Natural killer cell treated with Interleukin-12 subunit alpha and Interleukin-12 subunit beta and Interleukin-15 and Interleukin-18, amount 100 ng/mL, for 72 hours (primary cell): ENCODE data around the gene HIVEP2. TPM values are rescaled to one million over a fixed set of nuclear protein-coding genes. Genes with fewer than 3 reads are reported as not detected.
A peak's percentile ranks its signal among the peaks of the same experiment; 100 is the strongest.

Experiments used
- ATAC-seq, 2 donors: fragments of 150-1000 bp; cut with Tn5 transposase in 1 of 2; sonication (Bioruptor Pico), chemical (Tn5 transposase) in 1 of 2; 2 replicates each; pipeline ENCODE4 v1.10.0; 2021
- DNase-seq: peaks from one replicate; pipeline ENCODE4 v3.0.0; 2022; ENCODE audit warnings: low spot score
- H3K27ac Mint-ChIP-seq, 2 donors: 1 replicate in 1 of 2; 2 replicates in 1 of 2; pipeline ENCODE4 v1.8.0; 2022; ENCODE audit warnings: mixed read lengths in 2 of 2, mild to moderate bottlenecking in 1 of 2, moderate library complexity in 1 of 2
- H3K27me3 Mint-ChIP-seq, 2 donors: 1 replicate in 1 of 2; 2 replicates in 1 of 2; pipeline ENCODE4 v1.8.0; 2022; ENCODE audit warnings: mixed read lengths in 2 of 2
- H3K36me3 Mint-ChIP-seq: one replicate; pipeline ENCODE4 v1.8.0; 2022; ENCODE audit warnings: mixed read lengths
- H3K4me1 Mint-ChIP-seq, 2 donors: 1 replicate in 1 of 2; 2 replicates in 1 of 2; pipeline ENCODE4 v1.8.0; 2022; ENCODE audit warnings: low read depth in 2 of 2, mixed read lengths in 2 of 2, mild to moderate bottlenecking in 1 of 2
- H3K4me3 Mint-ChIP-seq: one replicate; pipeline ENCODE4 v1.8.0; 2022; ENCODE audit warnings: mixed read lengths
- H3K9me3 Mint-ChIP-seq: 2 replicates; pipeline ENCODE4 v1.8.0; 2022; ENCODE audit warnings: mixed read lengths
- total RNA-seq, 2 donors: library from RNA; stranded (reverse); gene quantifications; one replicate each; pipeline ENCODE4 v1.2.3, GENCODE V29; 2022

The HIVEP2 gene
- total RNA-seq, 2 donors from 2014 or later = 45.7 to 58.1 TPM

DNA sequence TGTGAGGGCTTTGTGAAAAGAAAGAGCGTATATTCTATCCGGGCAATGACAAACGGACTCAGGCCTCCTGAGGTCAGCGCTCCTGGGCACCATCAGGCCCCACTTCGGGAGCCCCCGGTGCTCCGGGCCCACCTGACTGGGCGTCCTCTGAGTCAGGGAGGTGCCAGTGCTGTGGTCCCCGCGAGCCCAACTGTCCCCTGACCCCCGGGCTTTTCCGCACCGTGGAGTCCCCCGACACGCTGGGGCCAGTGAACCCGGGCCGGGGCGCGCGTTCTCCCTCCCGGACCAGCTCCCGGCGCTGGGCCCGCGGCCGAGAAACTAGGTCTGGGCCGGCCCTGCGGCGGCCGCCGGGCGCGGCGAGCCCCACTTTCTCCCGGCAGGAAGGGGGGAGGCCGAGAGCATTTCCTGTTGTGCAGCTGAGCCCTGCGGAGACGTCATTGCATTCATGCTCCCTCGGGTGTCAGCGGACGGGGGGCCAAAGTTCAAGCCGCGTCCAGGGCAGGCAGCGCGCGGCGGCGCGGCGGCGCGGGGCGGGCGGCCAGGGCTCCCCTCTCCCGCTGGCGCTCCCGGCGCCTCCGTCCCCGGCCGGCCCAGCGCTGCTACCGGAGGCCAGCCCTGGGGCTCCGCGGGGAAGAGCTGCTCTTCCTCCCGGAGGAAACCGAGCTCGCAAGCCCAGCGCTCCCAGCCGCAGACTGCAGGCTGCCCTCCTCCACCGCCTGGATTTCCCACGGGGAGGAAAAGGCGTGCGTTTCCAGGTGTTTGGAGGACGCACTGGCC is 18.3 kb downstream of the HIVEP2 start:
- no peaks in the 10 kb centered on the region for H3K36me3 Mint-ChIP-seq
- peak overlapping the region; percentile 87 for H3K4me3 Mint-ChIP-seq
- peaks cover 35 to 47% of the 10 kb centered on the region in 2 donors for H3K4me1 Mint-ChIP-seq
- H3K9me3 Mint-ChIP-seq = no peaks in the 10 kb centered on the region
- H3K27me3 Mint-ChIP-seq = no peaks in the 10 kb centered on the region
- ATAC-seq (peak; percentile 97), DNase-seq (peak; percentile 90)
- H3K27ac Mint-ChIP-seq = peak overlapping the region; percentile 93 to 98

DNA sequence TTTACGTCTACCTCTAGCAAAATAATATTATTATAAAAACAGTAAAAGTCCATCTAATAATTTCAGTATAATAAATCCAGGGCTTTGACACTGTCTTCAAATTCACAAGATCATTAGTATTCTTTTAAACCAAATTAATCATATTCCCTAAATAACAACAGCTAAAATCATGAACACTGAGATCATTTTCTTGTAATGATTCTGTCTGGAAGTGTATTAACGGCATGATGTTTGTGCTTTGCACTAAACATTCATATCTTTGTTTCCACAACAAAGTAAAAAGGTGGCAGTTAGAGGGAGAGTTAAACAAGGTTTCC is 18.8 kb downstream of the HIVEP2 start:
- no peaks in the 10 kb centered on the region for H3K9me3 Mint-ChIP-seq

DNA sequence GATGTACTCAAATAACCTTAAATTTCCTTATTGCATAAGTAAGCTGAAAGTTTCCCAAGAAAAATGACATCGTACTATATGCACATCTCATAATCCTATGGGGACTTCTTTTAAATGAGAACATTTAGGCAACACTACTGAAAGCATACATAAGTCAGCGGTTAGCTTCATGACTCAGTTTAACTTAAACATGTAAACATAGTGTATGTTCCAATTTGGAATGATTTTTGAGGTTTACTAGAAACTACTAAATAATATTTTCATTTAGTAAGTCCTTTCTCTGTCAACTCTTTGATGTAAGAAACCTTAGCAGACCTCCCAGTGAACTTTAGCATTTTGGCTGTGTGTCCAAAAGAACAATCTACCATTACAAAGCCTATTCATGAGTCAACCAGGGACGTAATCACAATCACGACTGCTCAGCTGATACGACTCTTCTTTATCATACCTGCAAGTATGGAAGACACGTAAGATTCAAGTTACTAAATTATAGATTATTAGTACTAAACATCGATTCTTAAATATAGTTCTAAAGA is 19.3 kb downstream of the HIVEP2 start:
- Mint-ChIP-seq H3K4me3 (peak overlapping the region; percentile 87), H3K36me3 (no peaks in the 10 kb centered on the region), H3K27me3 (no peaks in the 10 kb centered on the region), H3K27ac (peak overlapping the region; percentile 93 to 98), H3K9me3 (no peaks in the 10 kb centered on the region), H3K4me1 (peaks cover 33 to 48% of the 10 kb centered on the region in 2 donors)
- no peak for ATAC-seq
- no peak for DNase-seq

More for the DNA sequence above, 18.8 kb downstream of the HIVEP2 start:
- ATAC-seq (no peak), DNase-seq (no peak)
- H3K4me1 Mint-ChIP-seq = peaks cover 33 to 46% of the 10 kb centered on the region in 2 donors
- peak overlapping the region; percentile 93 to 98 for H3K27ac Mint-ChIP-seq
- H3K4me3 Mint-ChIP-seq = peak overlapping the region; percentile 87
- no peaks in the 10 kb centered on the region for H3K36me3 Mint-ChIP-seq
- no peaks in the 10 kb centered on the region for H3K27me3 Mint-ChIP-seq

DNA sequence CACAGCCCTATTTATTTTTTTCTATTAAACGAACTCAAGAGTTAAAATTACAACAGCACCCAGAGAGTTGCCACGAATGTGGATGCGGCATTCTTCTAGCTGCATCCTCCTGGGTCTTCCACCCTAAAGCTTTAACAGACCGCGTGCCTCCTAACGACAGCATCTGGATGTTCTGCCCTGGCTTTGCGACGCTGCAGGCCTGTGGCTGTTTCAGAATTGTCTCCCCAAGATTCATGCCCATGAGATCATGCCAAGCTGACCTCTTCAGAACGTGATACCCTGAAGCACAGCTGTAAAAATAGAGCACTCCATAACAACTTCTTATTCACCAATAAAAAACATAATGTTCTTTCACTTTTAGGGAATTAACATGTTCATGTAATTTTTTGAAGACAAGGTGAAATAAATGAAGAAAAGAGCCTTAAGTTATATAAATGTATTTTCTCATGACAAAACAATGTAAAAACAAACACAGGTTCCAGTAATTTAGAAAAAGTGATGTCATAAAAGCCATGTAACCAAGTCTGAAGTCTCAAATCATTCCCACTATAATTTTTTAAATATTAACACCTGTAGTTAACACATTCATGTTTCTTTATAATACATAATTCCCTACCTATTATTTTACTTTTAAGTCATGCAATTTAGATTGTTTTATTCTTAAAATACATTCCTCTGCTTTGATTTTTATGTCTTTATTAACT is 26.5 kb downstream of the HIVEP2 start:
- DNase-seq (no peak), ATAC-seq (no peak)
- Mint-ChIP-seq H3K27me3 (no peaks in the 10 kb centered on the region), H3K4me3 (no peak overlapping the region), H3K27ac (peak overlapping the region in 1 of 2 donors; percentile 58), H3K36me3 (no peaks in the 10 kb centered on the region), H3K4me1 (peaks cover 36 to 48% of the 10 kb centered on the region in 2 donors), H3K9me3 (no peaks in the 10 kb centered on the region)

DNA sequence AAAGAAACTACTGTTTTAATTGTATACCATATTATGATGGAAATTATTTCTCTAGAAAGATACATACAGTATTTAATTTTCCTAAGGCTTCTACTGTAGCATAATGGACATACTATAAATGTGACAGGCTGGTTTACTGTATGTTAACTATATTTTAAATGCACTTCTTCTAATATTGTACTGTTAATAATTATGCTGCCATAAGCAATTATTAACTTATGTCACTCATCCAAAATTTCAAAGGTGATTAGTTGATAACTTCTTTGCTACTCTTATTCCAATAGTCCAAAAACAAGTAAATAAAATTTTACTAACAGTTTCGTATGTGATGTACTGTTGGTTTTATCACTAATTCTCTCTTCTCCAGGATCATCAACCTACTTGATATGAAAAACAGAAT is 28.1 kb downstream of the HIVEP2 start:
- H3K27ac Mint-ChIP-seq = peak overlapping the region; percentile 96
- DNase-seq (no peak), ATAC-seq (no peak)
- H3K36me3 Mint-ChIP-seq = peaks cover 5% of the 10 kb centered on the region
- no peak overlapping the region for H3K4me3 Mint-ChIP-seq
- no peaks in the 10 kb centered on the region for H3K27me3 Mint-ChIP-seq
- peaks cover 48 to 62% of the 10 kb centered on the region in 2 donors for H3K4me1 Mint-ChIP-seq
- H3K9me3 Mint-ChIP-seq = no peaks in the 10 kb centered on the region

DNA sequence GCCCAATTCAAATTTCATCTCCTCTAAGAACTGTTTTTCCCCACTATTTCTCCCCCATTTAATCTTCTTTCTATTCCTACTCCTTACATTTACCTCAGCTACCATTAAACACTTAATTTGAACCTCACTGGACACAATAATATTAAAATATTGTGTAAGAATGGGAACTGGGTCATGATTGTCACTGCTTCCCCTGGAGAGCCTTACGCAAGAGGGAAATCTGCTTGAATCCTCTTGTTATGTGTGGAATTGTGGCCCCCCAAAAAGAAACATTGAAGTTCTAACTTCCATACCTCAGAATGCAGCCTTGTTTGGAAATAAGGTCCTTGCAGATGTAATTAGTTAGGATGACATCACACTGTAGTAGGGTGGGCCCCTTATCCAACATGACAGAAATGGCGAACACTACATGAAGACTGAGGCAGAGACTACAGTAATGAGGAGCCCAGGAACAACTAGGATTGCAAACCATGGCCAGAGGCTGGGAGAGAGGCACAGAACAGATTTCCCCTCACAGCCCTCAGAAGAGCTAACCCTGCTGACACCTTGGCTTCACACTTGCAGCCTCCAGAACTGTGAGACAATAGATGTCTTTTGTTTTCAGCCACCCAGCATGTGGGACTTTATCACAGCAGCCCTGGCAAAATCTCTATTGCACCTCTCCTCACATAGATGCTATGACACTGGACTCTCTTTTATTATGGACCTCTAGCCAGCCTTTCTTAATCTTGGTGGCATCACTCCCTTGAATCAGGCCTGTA is 29.9 kb downstream of the HIVEP2 start:
- ATAC-seq (peak; percentile 71 to 77), DNase-seq (peak; percentile 80)
- no peaks in the 10 kb centered on the region for H3K9me3 Mint-ChIP-seq
- peaks cover 49 to 57% of the 10 kb centered on the region in 2 donors for H3K4me1 Mint-ChIP-seq
- H3K27me3 Mint-ChIP-seq = no peaks in the 10 kb centered on the region
- H3K36me3 Mint-ChIP-seq = peaks cover 5% of the 10 kb centered on the region
- H3K27ac Mint-ChIP-seq = peak overlapping the region; percentile 96
- H3K4me3 Mint-ChIP-seq = peak overlapping the region; percentile 57

DNA sequence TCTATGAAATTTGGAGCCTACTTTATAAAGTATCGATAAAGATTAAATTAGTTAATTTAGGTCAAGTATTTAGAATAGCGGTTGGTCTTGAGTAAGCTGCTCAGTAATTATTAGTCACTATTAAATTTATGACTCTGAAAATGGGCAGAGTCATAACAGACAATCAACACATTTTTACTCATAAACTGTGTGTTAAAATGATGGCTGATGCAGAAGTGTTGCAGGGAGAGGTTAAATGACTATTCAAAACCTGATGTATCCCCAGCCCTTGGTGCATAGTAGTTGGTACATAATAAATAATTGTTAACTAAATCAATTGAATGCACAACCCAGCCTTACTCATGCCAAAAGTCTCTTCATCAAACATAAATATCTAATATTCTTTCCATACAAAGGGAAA is 30.6 kb downstream of the HIVEP2 start:
- Mint-ChIP-seq H3K4me3 (peak overlapping the region; percentile 83), H3K4me1 (peaks cover 53 to 60% of the 10 kb centered on the region in 2 donors), H3K27ac (peak overlapping the region; percentile 96), H3K27me3 (no peaks in the 10 kb centered on the region), H3K36me3 (peaks cover 5% of the 10 kb centered on the region), H3K9me3 (no peaks in the 10 kb centered on the region)
- peak in 1 of 2 donors; percentile 52 for ATAC-seq
- no peak for DNase-seq

DNA sequence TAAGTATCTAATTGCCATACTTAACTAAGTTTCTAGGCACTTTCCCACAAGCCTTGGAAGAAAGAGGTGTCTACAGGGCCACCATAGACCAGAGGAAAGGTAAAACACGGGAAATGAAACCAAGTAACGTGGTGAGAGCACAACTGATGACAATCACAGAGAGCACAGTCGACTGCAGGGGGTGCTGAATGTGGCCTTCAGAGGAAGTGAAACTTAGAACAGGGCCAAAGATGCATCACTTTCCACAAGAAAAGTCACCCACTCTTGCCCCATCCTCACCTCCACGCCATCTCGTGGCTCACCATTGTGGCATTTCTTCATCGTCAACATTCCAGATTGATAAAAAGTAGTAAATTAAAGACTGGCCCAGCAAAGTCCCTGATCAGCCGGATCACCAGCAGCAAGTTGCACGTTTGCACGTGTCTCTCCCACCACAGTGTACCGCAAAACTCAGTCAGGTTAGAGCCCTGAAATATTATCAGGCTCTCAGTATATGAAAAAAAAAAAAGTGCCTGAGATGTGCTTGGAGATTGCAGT is 31.4 kb downstream of the HIVEP2 start:
- Mint-ChIP-seq H3K4me1 (peaks cover 50 to 56% of the 10 kb centered on the region in 2 donors), H3K27me3 (no peaks in the 10 kb centered on the region), H3K4me3 (peak overlapping the region; percentile 83), H3K36me3 (peaks cover 5% of the 10 kb centered on the region), H3K9me3 (no peaks in the 10 kb centered on the region), H3K27ac (peak overlapping the region; percentile 96)
- DNase-seq (peak; percentile 84), ATAC-seq (peak; percentile 89 to 90)

DNA sequence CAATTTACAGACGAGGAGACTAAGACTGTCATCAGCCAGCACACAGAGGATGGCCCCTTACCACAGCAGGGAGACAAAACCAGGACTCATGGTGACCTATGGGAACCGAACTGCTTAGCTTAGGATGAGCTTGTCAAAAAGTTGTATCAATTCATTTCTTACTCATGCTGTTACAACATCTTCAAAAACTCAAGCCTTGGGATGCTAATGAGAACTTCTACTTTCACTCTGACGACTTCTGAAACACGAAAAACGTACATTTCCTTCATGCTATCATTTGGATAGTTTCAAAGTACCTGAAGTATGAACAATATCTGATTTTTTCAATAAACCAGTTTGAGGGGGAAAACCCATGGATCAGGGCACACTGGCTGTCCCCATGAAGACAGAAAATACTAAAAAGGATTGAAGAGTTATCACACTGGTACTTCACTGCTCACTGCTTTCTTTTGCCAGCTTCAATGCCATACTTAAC is 31.9 kb downstream of the HIVEP2 start:
- ATAC-seq (peak; percentile 67 to 84), DNase-seq (no peak)
- H3K36me3 Mint-ChIP-seq = peaks cover 9% of the 10 kb centered on the region

DNA sequence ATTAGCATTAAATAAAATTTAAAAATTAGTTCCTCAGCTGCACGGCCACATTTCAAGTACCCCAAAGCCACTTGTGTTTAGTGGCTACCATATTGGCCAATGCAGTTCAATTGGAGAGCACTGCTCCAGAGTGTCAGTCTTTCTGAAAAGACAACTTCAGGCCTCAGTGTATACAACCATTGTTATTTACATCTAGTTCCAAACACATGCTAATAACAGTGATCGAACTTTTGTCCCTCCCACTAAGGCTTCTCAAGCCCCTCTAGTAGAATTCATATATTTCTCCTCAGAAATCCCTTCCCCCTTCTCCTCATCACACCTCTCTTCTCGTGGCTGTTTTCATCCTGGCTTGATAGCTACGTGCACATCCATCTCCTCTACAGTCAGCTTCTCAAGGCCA is 32.9 kb downstream of the HIVEP2 start:
- H3K4me1 Mint-ChIP-seq = peaks cover 61 to 70% of the 10 kb centered on the region in 2 donors
- H3K9me3 Mint-ChIP-seq = peaks cover 4% of the 10 kb centered on the region
- H3K36me3 Mint-ChIP-seq = peaks cover 15% of the 10 kb centered on the region
- no peaks in the 10 kb centered on the region for H3K27me3 Mint-ChIP-seq
- ATAC-seq (no peak), DNase-seq (no peak)
- H3K4me3 Mint-ChIP-seq = peak overlapping the region; percentile 83
- H3K27ac Mint-ChIP-seq = peak overlapping the region; percentile 96

More for the DNA sequence above, 31.9 kb downstream of the HIVEP2 start:
- H3K4me3 Mint-ChIP-seq = peak overlapping the region; percentile 83
- H3K4me1 Mint-ChIP-seq = peaks cover 52 to 60% of the 10 kb centered on the region in 2 donors
- H3K27ac Mint-ChIP-seq = peak overlapping the region; percentile 96
- H3K27me3 Mint-ChIP-seq = no peaks in the 10 kb centered on the region
- H3K9me3 Mint-ChIP-seq = peaks cover 1% of the 10 kb centered on the region

DNA sequence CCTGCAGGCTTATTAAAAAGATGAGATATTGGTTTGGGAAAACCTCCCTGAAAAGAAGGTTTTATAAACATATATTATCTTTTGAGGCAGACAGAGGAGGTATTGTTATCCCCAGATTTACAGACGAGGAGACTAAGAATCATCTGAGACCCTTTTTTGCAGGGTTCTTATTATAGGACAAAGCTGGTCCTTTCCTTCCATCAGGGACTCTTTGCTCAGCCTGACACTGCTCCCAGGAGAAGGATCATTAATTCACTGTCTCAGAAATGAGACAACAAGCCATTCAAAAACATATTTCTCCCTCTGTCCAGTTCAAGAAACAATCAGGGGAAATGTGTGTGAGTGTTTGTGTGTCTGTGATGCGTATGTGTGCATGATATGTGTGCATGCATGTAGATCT is 33.5 kb downstream of the HIVEP2 start:
- no peaks in the 10 kb centered on the region for H3K27me3 Mint-ChIP-seq
- peaks cover 4% of the 10 kb centered on the region for H3K9me3 Mint-ChIP-seq
- H3K4me1 Mint-ChIP-seq = peaks cover 66 to 74% of the 10 kb centered on the region in 2 donors
- peak overlapping the region; percentile 31 to 68 for H3K27ac Mint-ChIP-seq
- H3K36me3 Mint-ChIP-seq = peaks cover 15% of the 10 kb centered on the region
- H3K4me3 Mint-ChIP-seq = no peak overlapping the region
- DNase-seq (no peak), ATAC-seq (no peak)

DNA sequence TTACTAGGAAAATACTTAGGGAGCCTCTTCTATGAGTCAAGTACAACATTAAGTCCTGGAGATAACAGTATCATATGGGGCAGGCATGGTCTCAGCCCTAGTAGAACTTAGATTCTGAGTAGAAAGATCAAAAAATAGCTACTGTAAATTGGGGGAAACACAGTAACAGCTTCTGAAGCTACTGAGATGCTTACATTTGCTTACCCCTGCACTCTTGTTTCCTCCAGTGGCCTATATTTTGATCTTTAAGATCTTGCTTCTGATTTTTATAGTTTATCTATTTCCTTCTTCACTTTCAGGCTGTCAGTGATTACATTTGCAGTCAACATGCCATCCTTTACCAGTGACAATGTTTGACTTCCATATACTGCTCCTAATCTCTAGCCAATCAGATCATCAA is 35.3 kb downstream of the HIVEP2 start:
- Mint-ChIP-seq H3K4me1 (peaks cover 53 to 60% of the 10 kb centered on the region in 2 donors), H3K27me3 (no peaks in the 10 kb centered on the region), H3K36me3 (peaks cover 15% of the 10 kb centered on the region), H3K4me3 (no peak overlapping the region), H3K27ac (peak overlapping the region; percentile 31 to 68), H3K9me3 (peaks cover 4% of the 10 kb centered on the region)
- no peak for DNase-seq
- ATAC-seq = no peak

DNA sequence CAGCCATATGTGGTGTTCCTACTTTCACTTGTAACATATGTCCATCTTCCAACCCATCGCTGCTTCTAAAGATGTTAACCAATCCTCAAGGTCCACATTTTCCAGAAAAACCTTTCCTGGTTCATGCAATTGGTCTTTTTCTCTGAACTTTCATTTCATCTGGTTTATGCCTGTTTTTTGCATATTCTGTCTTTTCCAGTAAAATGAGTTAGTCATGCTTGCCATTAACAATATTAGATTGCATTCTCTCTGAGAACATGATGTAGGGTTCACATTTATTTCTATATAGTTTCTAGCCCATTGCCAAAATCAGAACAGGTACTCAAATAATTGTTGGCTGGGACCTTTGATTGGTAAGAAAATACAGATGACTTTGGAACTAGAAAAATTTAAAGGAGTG is 36.7 kb downstream of the HIVEP2 start:
- H3K36me3 Mint-ChIP-seq = peaks cover 15% of the 10 kb centered on the region
- H3K27ac Mint-ChIP-seq = peak overlapping the region; percentile 76 to 89
- ATAC-seq = no peak
- no peaks in the 10 kb centered on the region for H3K27me3 Mint-ChIP-seq
- DNase-seq = no peak
- H3K4me3 Mint-ChIP-seq = peak overlapping the region; percentile 88
- peaks cover 55 to 63% of the 10 kb centered on the region in 2 donors for H3K4me1 Mint-ChIP-seq
- peaks cover 4% of the 10 kb centered on the region for H3K9me3 Mint-ChIP-seq
